Activated naive CD4-positive, alpha-beta T cell treated with anti-CD3 and anti-CD28 coated beads, Interleukin-2, amount 10 ng/mL, durations not matched to agents 5 hours and 36 hours (primary cell): Measurements from ENCODE around the gene PRDX6. TPM values are rescaled to one million over a fixed set of nuclear protein-coding genes. Genes with fewer than 3 reads are reported as not detected.

Experiments used
- total RNA-seq, 2 experiments: library from RNA; stranded (reverse); gene quantifications; one replicate each; pipeline ENCODE4 v1.2.3, GENCODE V29; 2021

PRDX6 gene, protein sequence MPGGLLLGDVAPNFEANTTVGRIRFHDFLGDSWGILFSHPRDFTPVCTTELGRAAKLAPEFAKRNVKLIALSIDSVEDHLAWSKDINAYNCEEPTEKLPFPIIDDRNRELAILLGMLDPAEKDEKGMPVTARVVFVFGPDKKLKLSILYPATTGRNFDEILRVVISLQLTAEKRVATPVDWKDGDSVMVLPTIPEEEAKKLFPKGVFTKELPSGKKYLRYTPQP
- 100 to 1,000 TPM; 125 to 132 TPM for total RNA-seq

DNA sequence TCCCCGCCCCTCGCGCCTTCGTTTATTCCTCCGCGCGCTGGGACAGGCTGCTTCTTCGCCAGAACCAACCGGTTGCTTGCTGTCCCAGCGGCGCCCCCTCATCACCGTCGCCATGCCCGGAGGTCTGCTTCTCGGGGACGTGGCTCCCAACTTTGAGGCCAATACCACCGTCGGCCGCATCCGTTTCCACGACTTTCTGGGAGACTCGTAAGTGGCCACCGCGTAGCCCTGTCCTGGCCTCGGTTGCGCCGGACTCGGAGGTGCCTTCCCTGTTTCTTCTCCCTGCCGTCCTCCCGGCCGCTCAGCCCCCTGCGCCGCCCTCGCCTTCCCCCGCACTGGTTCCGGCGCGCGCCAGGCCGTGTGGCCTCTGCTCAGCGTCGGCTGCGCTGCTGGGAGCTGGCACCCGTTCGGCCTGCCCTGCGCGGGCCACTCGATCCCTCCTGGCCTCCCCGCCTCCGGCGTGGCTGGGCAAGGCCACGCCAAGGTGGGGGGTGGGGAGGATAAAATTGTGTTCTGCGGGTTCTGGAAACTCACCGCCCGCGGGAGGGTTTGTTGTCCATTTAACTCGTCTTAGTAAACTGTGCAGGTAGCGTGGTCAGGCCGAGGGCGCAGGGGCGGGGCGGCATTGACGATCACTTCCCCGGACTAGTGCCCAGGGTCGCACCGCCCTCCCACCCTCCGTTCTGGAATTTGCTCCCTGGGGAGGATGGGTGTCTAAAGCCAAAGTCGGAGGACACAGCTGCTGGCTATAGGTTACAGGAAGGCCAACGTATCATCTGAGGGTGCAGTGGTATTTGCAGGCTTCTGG lies at the start of gene PRDX6:
TSS of gene PRDX6 (plus strand) at position 50 of the 808 bp plus-strand sequence. CDS start at position 113, 63 bp downstream.

Other genes starting within 250 kb of the PRDX6 start
- gene SLC9C2, start 125.7 kb downstream of the PRDX6 start, total RNA-seq = not detected
- not detected for gene TEX50, start 158.0 kb downstream of the PRDX6 start, total RNA-seq
- gene ANKRD45, start 192.5 kb downstream of the PRDX6 start, total RNA-seq = not detected
- 10 to 100 TPM; 20.3 to 21.1 TPM for gene KLHL20, start 237.6 kb downstream of the PRDX6 start, total RNA-seq